ENCODE measurements around the gene NAB1.

The NAB1 gene

DNA sequence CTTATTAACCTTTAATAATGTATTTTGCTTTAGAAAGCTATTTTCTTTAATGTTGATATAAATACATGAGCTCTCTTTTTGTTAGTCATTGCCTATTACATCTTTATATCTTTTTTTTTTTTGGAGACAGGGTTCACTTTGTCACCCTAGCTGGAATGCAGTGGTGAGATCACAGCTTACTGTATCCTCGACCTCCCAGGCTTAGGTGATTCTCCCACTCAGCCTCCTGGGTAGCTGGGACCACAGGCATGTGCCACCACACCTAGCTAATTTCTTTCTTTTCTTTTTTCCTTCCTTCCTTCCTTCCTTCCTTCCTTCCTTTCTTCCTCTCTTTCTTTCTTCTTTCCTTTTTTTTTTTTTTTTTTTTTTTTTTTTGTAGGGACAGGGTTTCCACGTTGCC is 15.4 kb downstream of the NAB1 start:
- TF ChIP-seq GLIS1 (tag by site-specific recombination; IDR thresholded peaks at IDR 0.05) = 0 out of 2 replicates have a peak, but pooled peaks have one; percentile 32
- no peak for TF ChIP-seq ZNF654 (tag by site-specific recombination; IDR thresholded peaks at IDR 0.05; ENCODE audit: low read depth)
- no peak for TF ChIP-seq ZNF585B (tag by site-specific recombination; IDR thresholded peaks at IDR 0.05)
- no peak for TF ChIP-seq CTCF (tag by site-specific recombination; IDR thresholded peaks at IDR 0.05)
- no peak for TF ChIP-seq ZNF335 (tag by site-specific recombination; conservative IDR thresholded peaks at IDR 0.05)
- no peak for TF ChIP-seq ZNF398 (tag by site-specific recombination; IDR thresholded peaks at IDR 0.05)
- no peak for TF ChIP-seq ZNF146 (tag by site-specific recombination; IDR thresholded peaks at IDR 0.05)
- TF ChIP-seq ZFP69B (tag by site-specific recombination; IDR thresholded peaks at IDR 0.05) = no peak
- no peak for TF ChIP-seq KLF10 (tag by site-specific recombination; IDR thresholded peaks at IDR 0.05)
- no peak for TF ChIP-seq HOXC10 (CRISPR knock-in tag; IDR thresholded peaks at IDR 0.05)
- peak; percentile 57; the same call in 1 of the 2 replicates for TF ChIP-seq ZNF366 (tag by site-specific recombination; conservative IDR thresholded peaks at IDR 0.05)
- TF ChIP-seq ZNF175 (tag by site-specific recombination; IDR thresholded peaks at IDR 0.05) = no peak
- TF ChIP-seq ZNF121 (tag by site-specific recombination; IDR thresholded peaks at IDR 0.05) = no peak
- no peak for TF ChIP-seq ZNF292 (tag by site-specific recombination; IDR thresholded peaks at IDR 0.05; ENCODE audit: borderline replicate concordance, low read depth)
- no peak for TF ChIP-seq ZNF548 (tag by site-specific recombination; IDR thresholded peaks at IDR 0.05)
- no peak for TF ChIP-seq ZNF561 (tag by site-specific recombination; IDR thresholded peaks at IDR 0.05; ENCODE audit: borderline replicate concordance)
- ChIA-PET CTCF (no interaction called here), POLR2A (no interaction called here)
- H3K27ac ChIP-seq (ENCODE audit: extremely low read depth, low read depth, low read length) = no peak overlapping the region
- peaks cover 3% of the 10 kb centered on the region; the same call in 1 of the 2 replicates for H3K4me1 ChIP-seq (ENCODE audit: control insufficient read depth, insufficient read depth, low read length)
- H3K36me3 ChIP-seq (ENCODE audit: control insufficient read depth in 2 of 2, insufficient read depth in 1 of 2, low read length in 2 of 2) = peaks cover 12 to 15% of the 10 kb centered on the region in 2 experiments
- H3K4me3 ChIP-seq (ENCODE audit: low read depth, low read length) = no peak overlapping the region
- H3K9me3 ChIP-seq (ENCODE audit: control insufficient read depth, insufficient read depth, low read depth, low read length) = no peaks in the 10 kb centered on the region

DNA sequence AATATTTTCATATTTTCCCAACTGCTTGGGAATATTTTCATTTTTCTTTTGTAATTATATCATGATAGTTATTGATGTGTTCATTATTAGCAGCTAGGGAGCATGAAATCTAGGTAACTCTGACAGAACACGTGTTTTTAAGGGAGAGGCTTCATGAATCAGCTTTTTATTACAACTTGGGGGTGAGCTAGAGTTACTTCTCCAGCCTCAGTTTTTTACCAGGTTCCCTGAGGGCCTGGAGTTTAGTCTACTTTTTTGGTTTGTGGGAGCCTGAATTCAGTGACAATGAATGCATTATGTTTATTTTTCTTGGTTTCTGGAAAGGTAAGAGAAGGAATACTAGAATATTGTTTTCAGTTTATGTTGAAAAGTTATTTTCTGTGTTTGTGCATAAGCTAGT is 18.0 kb downstream of the NAB1 start:
- CTCF ChIA-PET = interaction anchor here (0.7 to 2.0 kb wide), 2 partner anchors 12 to 114 kb away, joined by 3 to 16 read pairs; no protein-coding TSS in a partner anchor

More for the DNA sequence above, 18.0 kb downstream of the NAB1 start:
- H3K4me1 ChIP-seq (ENCODE audit: control insufficient read depth, insufficient read depth, low read length) = peaks cover 3% of the 10 kb centered on the region; the same call in 1 of the 2 replicates
- H3K27ac ChIP-seq (ENCODE audit: extremely low read depth, low read depth, low read length) = no peak overlapping the region
- no peak overlapping the region for H3K4me3 ChIP-seq (ENCODE audit: low read depth, low read length)
- POLR2A ChIA-PET = no interaction called here
- TF ChIP-seq, protein P1, sequence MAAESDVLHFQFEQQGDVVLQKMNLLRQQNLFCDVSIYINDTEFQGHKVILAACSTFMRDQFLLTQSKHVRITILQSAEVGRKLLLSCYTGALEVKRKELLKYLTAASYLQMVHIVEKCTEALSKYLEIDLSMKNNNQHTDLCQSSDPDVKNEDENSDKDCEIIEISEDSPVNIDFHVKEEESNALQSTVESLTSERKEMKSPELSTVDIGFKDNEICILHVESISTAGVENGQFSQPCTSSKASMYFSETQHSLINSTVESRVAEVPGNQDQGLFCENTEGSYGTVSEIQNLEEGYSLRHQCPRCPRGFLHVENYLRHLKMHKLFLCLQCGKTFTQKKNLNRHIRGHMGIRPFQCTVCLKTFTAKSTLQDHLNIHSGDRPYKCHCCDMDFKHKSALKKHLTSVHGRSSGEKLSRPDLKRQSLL (tag by site-specific recombination; IDR thresholded peaks at IDR 0.05) = no peak
- TF ChIP-seq, protein P2, sequence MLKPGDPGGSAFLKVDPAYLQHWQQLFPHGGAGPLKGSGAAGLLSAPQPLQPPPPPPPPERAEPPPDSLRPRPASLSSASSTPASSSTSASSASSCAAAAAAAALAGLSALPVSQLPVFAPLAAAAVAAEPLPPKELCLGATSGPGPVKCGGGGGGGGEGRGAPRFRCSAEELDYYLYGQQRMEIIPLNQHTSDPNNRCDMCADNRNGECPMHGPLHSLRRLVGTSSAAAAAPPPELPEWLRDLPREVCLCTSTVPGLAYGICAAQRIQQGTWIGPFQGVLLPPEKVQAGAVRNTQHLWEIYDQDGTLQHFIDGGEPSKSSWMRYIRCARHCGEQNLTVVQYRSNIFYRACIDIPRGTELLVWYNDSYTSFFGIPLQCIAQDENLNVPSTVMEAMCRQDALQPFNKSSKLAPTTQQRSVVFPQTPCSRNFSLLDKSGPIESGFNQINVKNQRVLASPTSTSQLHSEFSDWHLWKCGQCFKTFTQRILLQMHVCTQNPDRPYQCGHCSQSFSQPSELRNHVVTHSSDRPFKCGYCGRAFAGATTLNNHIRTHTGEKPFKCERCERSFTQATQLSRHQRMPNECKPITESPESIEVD (tag by site-specific recombination; IDR thresholded peaks at IDR 0.05) = peak; percentile 55
- no peak for TF ChIP-seq ZNF184 (tag by site-specific recombination; IDR thresholded peaks at IDR 0.05)
- peaks cover 19% of the 10 kb centered on the region in 2 experiments for H3K36me3 ChIP-seq (ENCODE audit: control insufficient read depth in 2 of 2, insufficient read depth in 1 of 2, low read length in 2 of 2)
- H3K9me3 ChIP-seq (ENCODE audit: control insufficient read depth, insufficient read depth, low read depth, low read length) = no peaks in the 10 kb centered on the region

Measured in HEK293 (cell line).